Measurements from ENCODE around the gene PRDM11. TPM values are rescaled to one million over a fixed set of nuclear protein-coding genes. Genes with fewer than 3 reads are reported as not detected.

Gene PRDM11
- total and polyA plus RNA-seq, 10 of the 15 experiments (the other 5 are each of a cell fraction or from before 2014, with no cell fraction given) = 0.03 to 2.4 (median 0.53) TPM

DNA sequence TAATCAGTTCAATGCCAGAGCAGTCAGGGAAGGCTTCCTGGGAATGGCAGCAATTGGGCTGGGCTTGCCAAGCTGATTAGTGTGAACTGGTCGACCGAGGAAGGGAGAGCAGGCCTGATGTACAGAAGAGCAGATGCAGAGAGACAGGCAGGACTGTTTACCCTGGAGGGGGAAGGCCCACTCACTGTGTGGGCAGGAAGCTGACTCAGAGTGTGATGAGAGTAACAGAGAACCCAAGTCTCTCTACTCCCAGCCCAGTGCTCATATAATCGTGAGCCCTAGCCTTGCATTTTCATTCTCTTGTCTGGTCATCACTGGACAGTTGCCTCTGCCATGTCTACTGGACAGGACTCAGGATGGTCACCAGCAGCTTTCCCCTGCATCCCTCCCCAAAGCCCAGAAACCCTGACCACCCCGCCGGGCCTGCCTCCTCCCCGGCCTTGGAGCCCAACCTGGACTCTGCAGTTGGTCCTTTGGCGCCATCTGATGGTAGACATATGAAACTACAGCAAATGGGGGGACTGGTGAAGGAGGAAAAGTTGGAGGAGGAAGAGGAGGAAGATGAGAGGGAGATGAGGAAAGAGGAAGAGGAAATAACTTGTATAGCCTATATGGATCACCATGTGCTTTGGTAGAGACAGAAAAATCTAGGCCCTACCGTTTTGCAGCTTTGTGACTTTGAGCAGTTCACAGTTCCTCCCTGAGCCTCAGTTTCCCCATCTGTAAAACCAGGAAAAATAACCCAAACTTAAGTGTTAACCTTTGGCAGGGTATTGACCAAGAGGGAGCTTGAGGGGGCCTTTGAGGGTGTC is 43.4 kb upstream of the PRDM11 start (continued):
- no peak for TF ChIP-seq GATAD2B (conservative IDR thresholded peaks at IDR 0.05; ENCODE audit: low read depth)
- no peak for TF ChIP-seq POLR2AphosphoS5 (IDR thresholded peaks at IDR 0.05; ENCODE audit: low read length)
- no peak for TF ChIP-seq SPI1 (IDR thresholded peaks at IDR 0.05; ENCODE audit: borderline replicate concordance, insufficient read depth, low read depth, low read length)
- TF ChIP-seq ZNF24 (IDR thresholded peaks at IDR 0.05) = no peak
- TF ChIP-seq MXI1 (IDR thresholded peaks at IDR 0.05; ENCODE audit: low read depth, low read length) = 0 out of 2 replicates have a peak, but pooled peaks have one; percentile 26
- TF ChIP-seq BCL11A (IDR thresholded peaks at IDR 0.05; ENCODE audit: low read depth, low read length) = 0 out of 2 replicates have a peak, but pooled peaks have one; percentile 14
- no peak for TF ChIP-seq FOXK2 (IDR thresholded peaks at IDR 0.05)
- TF ChIP-seq NR2C1 (IDR thresholded peaks at IDR 0.05) = no peak
- no peak for TF ChIP-seq ZNF274 (IDR thresholded peaks at IDR 0.05; ENCODE audit: insufficient read depth, insufficient read length)
- no peak for TF ChIP-seq POLR2A (IDR thresholded peaks at IDR 0.05; ENCODE audit: low read depth, low read length)
- TF ChIP-seq NFIC (IDR thresholded peaks at IDR 0.05; ENCODE audit: low read depth, low read length) = no peak
- TF ChIP-seq SIN3A (IDR thresholded peaks at IDR 0.05; ENCODE audit: low read depth, low read length) = no peak
- TF ChIP-seq SP1 (IDR thresholded peaks at IDR 0.05; ENCODE audit: low read depth, low read length) = no peak
- TF ChIP-seq, protein P1, sequence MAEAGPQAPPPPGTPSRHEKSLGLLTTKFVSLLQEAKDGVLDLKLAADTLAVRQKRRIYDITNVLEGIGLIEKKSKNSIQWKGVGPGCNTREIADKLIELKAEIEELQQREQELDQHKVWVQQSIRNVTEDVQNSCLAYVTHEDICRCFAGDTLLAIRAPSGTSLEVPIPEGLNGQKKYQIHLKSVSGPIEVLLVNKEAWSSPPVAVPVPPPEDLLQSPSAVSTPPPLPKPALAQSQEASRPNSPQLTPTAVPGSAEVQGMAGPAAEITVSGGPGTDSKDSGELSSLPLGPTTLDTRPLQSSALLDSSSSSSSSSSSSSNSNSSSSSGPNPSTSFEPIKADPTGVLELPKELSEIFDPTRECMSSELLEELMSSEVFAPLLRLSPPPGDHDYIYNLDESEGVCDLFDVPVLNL (IDR thresholded peaks at IDR 0.05; ENCODE audit: low read depth, low read length) = no peak
- no peak for TF ChIP-seq KDM1A (IDR thresholded peaks at IDR 0.05; ENCODE audit: borderline replicate concordance)
- TF ChIP-seq, protein P2, sequence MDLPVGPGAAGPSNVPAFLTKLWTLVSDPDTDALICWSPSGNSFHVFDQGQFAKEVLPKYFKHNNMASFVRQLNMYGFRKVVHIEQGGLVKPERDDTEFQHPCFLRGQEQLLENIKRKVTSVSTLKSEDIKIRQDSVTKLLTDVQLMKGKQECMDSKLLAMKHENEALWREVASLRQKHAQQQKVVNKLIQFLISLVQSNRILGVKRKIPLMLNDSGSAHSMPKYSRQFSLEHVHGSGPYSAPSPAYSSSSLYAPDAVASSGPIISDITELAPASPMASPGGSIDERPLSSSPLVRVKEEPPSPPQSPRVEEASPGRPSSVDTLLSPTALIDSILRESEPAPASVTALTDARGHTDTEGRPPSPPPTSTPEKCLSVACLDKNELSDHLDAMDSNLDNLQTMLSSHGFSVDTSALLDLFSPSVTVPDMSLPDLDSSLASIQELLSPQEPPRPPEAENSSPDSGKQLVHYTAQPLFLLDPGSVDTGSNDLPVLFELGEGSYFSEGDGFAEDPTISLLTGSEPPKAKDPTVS (IDR thresholded peaks at IDR 0.05; ENCODE audit: low read depth, low read length) = no peak
- no peak for TF ChIP-seq ZNF207 (IDR thresholded peaks at IDR 0.05; ENCODE audit: borderline replicate concordance)
- TF ChIP-seq RFX5 (IDR thresholded peaks at IDR 0.05; ENCODE audit: low read depth, low read length) = no peak
- TF ChIP-seq STAT3 (IDR thresholded peaks at IDR 0.05; ENCODE audit: low read depth, low read length) = no peak
- no peak for TF ChIP-seq POLR2AphosphoS2 (IDR thresholded peaks at IDR 0.05; ENCODE audit: low read depth, low read length)
- TF ChIP-seq, protein P3, sequence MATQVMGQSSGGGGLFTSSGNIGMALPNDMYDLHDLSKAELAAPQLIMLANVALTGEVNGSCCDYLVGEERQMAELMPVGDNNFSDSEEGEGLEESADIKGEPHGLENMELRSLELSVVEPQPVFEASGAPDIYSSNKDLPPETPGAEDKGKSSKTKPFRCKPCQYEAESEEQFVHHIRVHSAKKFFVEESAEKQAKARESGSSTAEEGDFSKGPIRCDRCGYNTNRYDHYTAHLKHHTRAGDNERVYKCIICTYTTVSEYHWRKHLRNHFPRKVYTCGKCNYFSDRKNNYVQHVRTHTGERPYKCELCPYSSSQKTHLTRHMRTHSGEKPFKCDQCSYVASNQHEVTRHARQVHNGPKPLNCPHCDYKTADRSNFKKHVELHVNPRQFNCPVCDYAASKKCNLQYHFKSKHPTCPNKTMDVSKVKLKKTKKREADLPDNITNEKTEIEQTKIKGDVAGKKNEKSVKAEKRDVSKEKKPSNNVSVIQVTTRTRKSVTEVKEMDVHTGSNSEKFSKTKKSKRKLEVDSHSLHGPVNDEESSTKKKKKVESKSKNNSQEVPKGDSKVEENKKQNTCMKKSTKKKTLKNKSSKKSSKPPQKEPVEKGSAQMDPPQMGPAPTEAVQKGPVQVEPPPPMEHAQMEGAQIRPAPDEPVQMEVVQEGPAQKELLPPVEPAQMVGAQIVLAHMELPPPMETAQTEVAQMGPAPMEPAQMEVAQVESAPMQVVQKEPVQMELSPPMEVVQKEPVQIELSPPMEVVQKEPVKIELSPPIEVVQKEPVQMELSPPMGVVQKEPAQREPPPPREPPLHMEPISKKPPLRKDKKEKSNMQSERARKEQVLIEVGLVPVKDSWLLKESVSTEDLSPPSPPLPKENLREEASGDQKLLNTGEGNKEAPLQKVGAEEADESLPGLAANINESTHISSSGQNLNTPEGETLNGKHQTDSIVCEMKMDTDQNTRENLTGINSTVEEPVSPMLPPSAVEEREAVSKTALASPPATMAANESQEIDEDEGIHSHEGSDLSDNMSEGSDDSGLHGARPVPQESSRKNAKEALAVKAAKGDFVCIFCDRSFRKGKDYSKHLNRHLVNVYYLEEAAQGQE (IDR thresholded peaks at IDR 0.05; ENCODE audit: low read depth, low read length) = no peak
- TF ChIP-seq TCF7 (IDR thresholded peaks at IDR 0.05; ENCODE audit: borderline replicate concordance) = no peak
